NCI-H2227 treated with DMSO at 0.1 percent for 48 hours (cell line): ENCODE results near the gene PBRM1.
"Not testable (repeated sequence)": the region's sequence is repeated elsewhere in the genome, so short reads cannot be mapped to it uniquely, and the experiment has no call there.

Experiments used
- DNase-seq: peaks from one replicate; lab custom pipeline; 2025; lab: John Stamatoyannopoulos, UW

Gene PBRM1

DNA sequence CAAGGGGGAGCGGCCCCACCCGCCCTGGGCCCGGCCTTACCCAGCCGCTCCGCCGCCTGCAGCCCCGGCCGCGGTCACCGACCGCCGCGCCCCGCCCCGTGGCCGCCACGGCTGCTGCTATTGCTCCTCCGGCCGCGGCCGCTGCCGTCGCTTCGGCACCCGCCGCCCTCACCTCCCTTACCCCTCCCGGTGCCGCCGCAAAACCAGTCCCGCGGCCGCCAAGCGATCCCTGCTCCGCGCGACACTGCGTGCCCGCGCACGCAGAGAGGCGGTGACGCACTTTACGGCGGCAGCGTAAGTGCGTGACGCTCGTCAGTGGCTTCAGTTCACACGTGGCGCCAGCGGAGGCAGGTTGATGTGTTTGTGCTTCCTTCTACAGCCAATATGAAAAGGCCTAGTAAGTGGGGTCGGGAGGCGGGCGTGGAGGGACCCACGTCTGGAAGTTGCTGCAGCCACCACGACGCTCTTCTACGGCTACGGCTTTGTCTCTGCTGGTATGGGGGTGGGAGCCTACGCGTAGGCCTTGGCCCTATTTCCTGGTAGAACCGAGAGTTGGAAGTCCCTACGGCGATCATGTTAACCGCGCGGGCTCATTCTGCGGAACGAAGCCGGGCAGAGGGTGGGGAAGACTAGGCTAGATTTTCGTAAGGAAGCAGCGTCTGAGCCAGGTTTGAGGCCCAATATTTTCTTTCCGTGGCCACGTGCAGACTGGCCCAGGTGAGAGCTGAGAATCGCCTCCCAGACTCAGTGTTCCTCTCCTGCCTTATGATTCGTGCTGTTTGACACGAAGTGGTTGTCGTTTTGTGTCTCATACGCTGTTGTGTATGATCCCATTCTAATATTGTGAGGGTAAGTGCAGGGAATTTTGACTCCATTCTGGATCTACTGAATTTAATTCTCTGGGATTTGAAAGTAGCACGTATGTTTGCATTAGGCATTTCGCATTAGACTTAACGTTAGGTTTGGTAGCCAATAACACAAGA lies at the start of gene PBRM1, which contains the start of gene GNL3:
Gene PBRM1 (minus strand): TSS at position 205 of the 983 bp plus-strand sequence.
Gene GNL3 (plus strand): TSS at position 324 of the 983 bp plus-strand sequence. CDS start 61 bp downstream, at position 385.
- DNase-seq: peak; percentile 77

DNA sequence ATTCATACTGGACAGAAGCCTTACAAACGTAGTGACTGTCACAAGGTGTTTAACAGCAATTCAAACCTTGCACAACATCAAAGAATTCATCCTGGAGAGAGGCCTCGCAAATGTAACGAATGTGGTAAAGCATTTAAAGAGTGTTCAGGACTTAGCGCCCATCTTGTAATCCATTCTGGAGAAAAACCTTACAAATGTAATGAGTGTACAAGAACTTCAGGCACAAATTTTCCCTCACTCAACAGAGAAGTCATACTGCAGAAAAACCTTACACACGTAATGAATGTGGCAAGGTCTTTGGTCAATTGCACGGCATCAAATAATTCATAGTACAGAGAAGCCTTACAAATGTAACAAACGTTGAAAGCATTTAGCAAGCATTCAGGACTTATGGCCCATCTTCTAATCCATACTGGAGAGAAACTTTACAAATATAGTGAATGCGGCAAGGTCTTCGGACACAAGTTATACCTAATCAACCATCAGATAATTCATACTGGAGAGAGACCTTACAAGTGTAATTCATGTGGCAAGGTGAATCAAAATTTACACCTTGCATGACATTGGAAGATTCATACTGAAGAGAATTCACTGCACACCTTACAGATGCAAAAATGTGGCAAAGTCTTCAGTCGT lies 47.7 kb upstream of the PBRM1 start:
- DNase-seq: no peak

GRCh38 chr3:52731590-52731989 lies 45.9 kb upstream of the PBRM1 start:
- no peak for DNase-seq

- DNase-seq: no peak
These were observed 45.0 kb upstream of the PBRM1 start for GRCh38 chr3:52730681-52731080.

- DNase-seq: not testable (repeated sequence)
These were observed 43.0 kb upstream of the PBRM1 start for GRCh38 chr3:52728753-52729152.

- no peak for DNase-seq
These were observed 38.8 kb upstream of the PBRM1 start for GRCh38 chr3:52724511-52724910.

- DNase-seq: no peak
These were observed 38.2 kb upstream of the PBRM1 start for GRCh38 chr3:52723935-52724334.

GRCh38 chr3:52722491-52722890 lies 36.8 kb upstream of the PBRM1 start:
- DNase-seq: no peak

- DNase-seq: no peak
These were observed 36.0 kb upstream of the PBRM1 start for GRCh38 chr3:52721730-52722008.

- no peak for DNase-seq
These were observed 35.5 kb upstream of the PBRM1 start for GRCh38 chr3:52721002-52721729.

- DNase-seq: no peak
These were observed 33.9 kb upstream of the PBRM1 start for GRCh38 chr3:52719618-52720017.

- no peak for DNase-seq
These were observed 30.1 kb upstream of the PBRM1 start for GRCh38 chr3:52715714-52716305.

- no peak for DNase-seq
These were observed 28.9 kb upstream of the PBRM1 start for GRCh38 chr3:52714335-52715302.

DNA sequence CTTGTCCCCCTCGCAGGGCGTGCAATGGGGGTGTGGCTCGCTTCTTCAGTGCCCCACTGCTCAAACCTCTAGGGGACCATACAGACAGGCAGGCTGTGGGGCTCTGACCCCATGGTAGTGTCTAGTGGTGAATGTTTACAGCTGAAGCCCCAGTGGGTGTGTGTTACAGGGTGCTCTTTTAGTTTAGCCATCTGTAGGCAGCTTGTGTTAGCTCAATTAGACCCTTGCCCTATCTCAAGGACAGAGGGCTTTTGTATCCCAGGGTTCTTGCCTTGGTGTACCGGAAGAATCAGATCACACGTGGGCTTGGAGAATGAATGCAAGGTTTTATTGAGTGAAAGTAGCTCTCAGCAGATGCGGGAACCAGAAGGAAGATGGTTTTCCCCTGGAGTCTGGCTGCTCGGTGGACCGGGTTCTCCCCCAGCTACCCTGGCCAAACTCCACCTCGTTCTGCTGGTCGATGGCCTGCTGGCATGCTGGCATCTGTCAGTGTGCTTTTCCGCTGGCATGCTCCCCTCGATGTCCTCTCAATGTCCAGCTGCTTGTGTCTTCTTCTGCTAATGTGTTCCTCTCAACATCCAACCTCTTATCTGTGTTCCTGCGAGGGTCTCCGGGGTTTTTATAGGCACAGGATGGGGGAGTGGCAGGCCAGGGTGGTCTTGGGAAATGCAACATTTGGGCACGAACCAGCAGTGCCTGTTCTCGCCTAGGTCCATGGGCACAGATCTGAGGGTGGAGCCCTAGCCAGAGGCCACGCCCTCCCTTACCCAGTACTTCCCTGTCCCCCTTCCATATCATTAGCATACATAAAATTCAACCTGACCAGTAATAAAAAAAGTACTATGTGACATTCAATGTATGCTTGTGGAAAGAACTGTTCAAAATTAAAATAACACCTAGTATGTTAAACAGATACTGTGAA lies 26.8 kb upstream of the PBRM1 start:
- no peak for DNase-seq

DNA sequence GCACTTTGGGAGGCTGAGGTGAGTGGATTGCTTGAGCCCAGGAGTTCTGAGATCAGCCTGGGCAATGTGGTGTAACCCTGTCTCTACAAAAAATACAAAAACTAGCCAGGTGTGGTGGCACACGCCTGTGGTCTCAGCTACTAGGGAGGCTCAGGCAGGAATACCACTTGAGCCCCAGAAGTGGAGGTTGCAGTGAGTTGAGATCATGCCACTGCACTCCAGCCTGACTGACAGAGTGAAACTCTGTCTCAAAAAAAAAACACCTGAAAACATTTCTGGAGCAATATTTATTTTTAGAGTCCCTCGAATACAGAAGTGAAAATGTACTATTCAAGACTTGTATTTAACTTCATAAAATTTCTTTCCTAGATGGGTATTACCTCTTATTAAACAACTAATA lies 24.8 kb upstream of the PBRM1 start:
- DNase-seq: no peak

- no peak for DNase-seq
These were observed 21.9 kb upstream of the PBRM1 start for GRCh38 chr3:52707585-52707984.

GRCh38 chr3:52705688-52706686 lies 20.3 kb upstream of the PBRM1 start, which contains the start of the genes GLT8D1 and SPCS1:
Gene GLT8D1 (minus strand): TSS chr3:52705791. CDS start chr3:52700460, 5,331 bp downstream.
Gene SPCS1 (plus strand): TSS chr3:52706106. CDS start chr3:52706247, 141 bp downstream.
- peak; percentile 85 for DNase-seq

GRCh38 chr3:52705438-52705687 lies 19.6 kb upstream of the PBRM1 start:
- no peak for DNase-seq
